HepG2 (cell line): ENCODE data around the gene NFKBIL1. TPM values are rescaled to one million over a fixed set of nuclear protein-coding genes. Genes with fewer than 3 reads are reported as not detected.

Experiments
- ATAC-seq: fragments of 200-7000 bp; cut with Tn5 transposase; 3 replicates; pipeline ENCODE4 v1.9.1; 2020; ENCODE audit warnings: mild to moderate bottlenecking, moderate library complexity
- BruUV-seq: library from RNA; stranded (reverse); fragments of 400-500 nt; replicated peaks from 2 replicates; lab custom pipeline; 2021; lab: Mats Ljungman, UMichigan
- CTCF ChIA-PET: fragments of 300-600 bp; formaldehyde crosslinking; extraction: SDS; loops from one replicate; lab custom pipeline; 2021; ENCODE audit warnings: low total read pairs, inconsistent platforms, low intra/inter-chr PET ratio; lab: Yijun Ruan, JAX
- POLR2A ChIA-PET: fragments of 350-600 bp; sonication (Branson Sonifier 250); formaldehyde crosslinking; loops from one replicate; lab custom pipeline; 2020; ENCODE audit warnings: antibody characterized with exemption, inconsistent platforms; lab: Yijun Ruan, JAX
- DNase-seq: peaks from one replicate; pipeline ENCODE4 v3.0.0-alpha.2; 2015; ENCODE audit warnings: low spot score
- FAIRE-seq: peaks from 3 replicates; lab custom pipeline; 2011; peaks lifted over from hg19 to GRCh38; lab: Jason Lieb, UNC
- H2AFZ ChIP-seq: one replicate; pipeline ENCODE4 v1.6.1; 2011; ENCODE audit warnings: low read length, inconsistent platforms
- H3K27ac ChIP-seq: fragments of 300-600 bp; 3 replicates; pipeline ENCODE4 v1.8.0; 2011; ENCODE audit warnings: mixed run types, mild to moderate bottlenecking, mixed read lengths, low read length, inconsistent platforms; ENCODE audit not compliant: insufficient read depth; ENCODE audit errors: extremely low read length
- H3K27me3 ChIP-seq, 2 experiments: fragments of 200-600 bp in 1 of 2; 2 replicates in 1 of 2; 3 replicates in 1 of 2; pipeline versions ENCODE4 v1.6.0 to v1.8.0; 2011; ENCODE audit warnings: low read length in 2 of 2, mild to moderate bottlenecking in 2 of 2, moderate library complexity in 2 of 2, inconsistent platforms in 1 of 2; ENCODE audit not compliant: insufficient read depth in 2 of 2, control insufficient read depth in 1 of 2
- H3K36me3 ChIP-seq, 2 experiments: fragments of 200-600 bp in 1 of 2; replicated peaks in 1 of 2; 2 replicates in 1 of 2; 3 replicates in 1 of 2; pipeline versions ENCODE4 v1.5.1 to v1.8.0; 2011; ENCODE audit warnings: low read length in 2 of 2, inconsistent platforms in 1 of 2; ENCODE audit not compliant: insufficient read depth in 2 of 2, control insufficient read depth in 1 of 2
- H3K4me1 ChIP-seq: 2 replicates; pipeline ENCODE4 v1.5.1; 2012; ENCODE audit warnings: low read length, inconsistent platforms; ENCODE audit not compliant: insufficient read depth
- H3K4me2 ChIP-seq: 2 replicates; pipeline ENCODE4 v1.6.0; 2011; ENCODE audit warnings: low read depth, low read length, inconsistent platforms
- H3K4me3 ChIP-seq, 3 experiments: fragments of 200-600 bp in 1 of 3; sonication (generic), shearing (Covaris generic) in 1 of 3; replicated peaks in 1 of 3; 2 replicates each; pipeline ENCODE4 v1.5.1; 2011 to 2016; ENCODE audit warnings: low read length in 3 of 3, inconsistent platforms in 2 of 3, low read depth in 2 of 3, mild to moderate bottlenecking in 2 of 3, control low read depth in 1 of 3, mixed read lengths in 1 of 3; ENCODE audit not compliant: insufficient read depth in 1 of 3
- H3K79me2 ChIP-seq: one replicate; pipeline ENCODE4 v1.6.1; 2011; ENCODE audit warnings: low read length, inconsistent platforms; ENCODE audit not compliant: insufficient read depth
- H3K9ac ChIP-seq: 2 replicates; pipeline ENCODE4 v1.6.0; 2011; ENCODE audit warnings: mild to moderate bottlenecking, low read depth, low read length, inconsistent platforms; ENCODE audit not compliant: insufficient read depth
- H3K9me3 ChIP-seq: 2 replicates; pipeline ENCODE4 v1.5.1; 2012; ENCODE audit warnings: mild to moderate bottlenecking, low read length
- H4K20me1 ChIP-seq: 2 replicates; pipeline ENCODE4 v1.6.0; 2011; ENCODE audit warnings: inconsistent platforms, mild to moderate bottlenecking, low read length, moderate library complexity; ENCODE audit not compliant: insufficient read depth
- BCL6 ChIP-seq: IDR thresholded peaks from 2 replicates; pipeline ENCODE4 v1.6.1; 2016; ENCODE audit warnings: missing genetic modification reagents, missing compliant biosample characterization
- CTCF ChIP-seq: sonication (generic); formaldehyde crosslinking; IDR thresholded peaks from 2 replicates; pipeline ENCODE4 v1.5.0; 2020; ENCODE audit warnings: mild to moderate bottlenecking, missing genetic modification reagents, moderate library complexity
- KLF16 ChIP-seq, 2 experiments: sonication (generic) in 1 of 2; formaldehyde crosslinking in 1 of 2; IDR thresholded peaks; 2 replicates each; pipeline versions ENCODE4 v1.6.1 to v1.8.0; 2016 to 2023; ENCODE audit warnings: missing genetic modification reagents in 2 of 2, missing compliant biosample characterization in 1 of 2
- NFKBIZ ChIP-seq: IDR thresholded peaks from 2 replicates; pipeline ENCODE4 v1.6.1; 2018; ENCODE audit warnings: missing genetic modification reagents, missing compliant biosample characterization
- PBX3 ChIP-seq: sonication (generic); formaldehyde crosslinking; IDR thresholded peaks from 2 replicates; pipeline ENCODE4 v1.8.1; 2023; ENCODE audit warnings: missing genetic modification reagents, inconsistent platforms, borderline replicate concordance
- SMC3 ChIP-seq: IDR thresholded peaks from 2 replicates; pipeline ENCODE4 v1.6.1; 2011; ENCODE audit warnings: low read length, improper control_type of control experiment
- STAG1 ChIP-seq: sonication (generic); formaldehyde crosslinking; IDR thresholded peaks from 2 replicates; pipeline ENCODE4 v1.4.0; 2020; ENCODE audit warnings: missing genetic modification reagents
- ZFYVE20 ChIP-seq: sonication (generic); formaldehyde crosslinking; IDR thresholded peaks from 2 replicates; pipeline ENCODE4 v1.8.0; 2023; ENCODE audit warnings: low read depth, mild to moderate bottlenecking, moderate library complexity, missing genetic modification reagents, borderline replicate concordance
- WGBS: methylation state at CpG from one replicate; pipeline ENCODE4 v1.1.6; 2017; ENCODE audit warnings: low lambda C conversion rate; 5-methylcytosine and 5-hydroxymethylcytosine counted together
- in situ Hi-C: cut with HindIII; loops from 2 replicates; pipeline ENCODE4 v1.10.0; 2017; ENCODE audit warnings: low pct_unique_long_range_greater_than_20kb; ENCODE audit not compliant: extremely low pct_ligation_motif_present
- intact Hi-C: fragments of 100-400 bp; cut with micrococcal nuclease; formaldehyde crosslinking; loops from one replicate; pipeline ENCODE4 v1.10.0; 2022; ENCODE audit not compliant: unreplicated experiment
- polyA plus RNA-seq, 8 experiments: library from polyadenylated mRNA; depleted of rRNA in 3 of 8; stranded (reverse) in 7 of 8; unstranded in 1 of 8; fragments of >200 nt; fragmentation: Illumina TruSeq in 4 of 8; extraction: Trizol in 4 of 8; gene quantifications; 2 replicates each; pipeline versions ENCODE4 v1.2.1 to v1.2.3, GENCODE V29; 2011 to 2016; ENCODE audit warnings: low read depth in 4 of 8, missing spikeins in 1 of 8, mixed read lengths in 1 of 8; ENCODE audit not compliant: insufficient read depth in 1 of 8
- total RNA-seq, 5 experiments: library from RNA; depleted of rRNA; stranded (reverse); fragments of >200 nt; fragmentation: Illumina TruSeq; extraction: Trizol; gene quantifications; 2 replicates each; pipeline ENCODE4 v1.2.3, GENCODE V29; 2016; ENCODE audit warnings: low read depth in 1 of 5
- TF ChIP-seq, protein P1 (sequence below): sonication (generic); formaldehyde crosslinking; IDR thresholded peaks from 2 replicates; pipeline ENCODE4 v1.5.0; 2020; ENCODE audit warnings: missing genetic modification reagents, mild to moderate bottlenecking, borderline replicate concordance
- TF ChIP-seq, protein P2 (sequence below): IDR thresholded peaks from 2 replicates; pipeline ENCODE4 v1.6.1; 2016; ENCODE audit warnings: missing compliant biosample characterization, missing genetic modification reagents, borderline replicate concordance
- TF ChIP-seq, protein P3 (sequence below): fragments of 450-650 bp; IDR thresholded peaks from 2 replicates; pipeline ENCODE4 v1.6.1; 2017
- TF ChIP-seq, protein P4 (sequence below): sonication (generic); formaldehyde crosslinking; IDR thresholded peaks from 2 replicates; pipeline ENCODE4 v1.5.0; 2020; ENCODE audit warnings: mild to moderate bottlenecking, missing genetic modification reagents

NFKBIL1 gene
- total and polyA plus RNA-seq, 2 of the 13 experiments (the other 11 are each of a cell fraction or from before 2014, with no cell fraction given): 9.7 to 19.5 TPM

DNA sequence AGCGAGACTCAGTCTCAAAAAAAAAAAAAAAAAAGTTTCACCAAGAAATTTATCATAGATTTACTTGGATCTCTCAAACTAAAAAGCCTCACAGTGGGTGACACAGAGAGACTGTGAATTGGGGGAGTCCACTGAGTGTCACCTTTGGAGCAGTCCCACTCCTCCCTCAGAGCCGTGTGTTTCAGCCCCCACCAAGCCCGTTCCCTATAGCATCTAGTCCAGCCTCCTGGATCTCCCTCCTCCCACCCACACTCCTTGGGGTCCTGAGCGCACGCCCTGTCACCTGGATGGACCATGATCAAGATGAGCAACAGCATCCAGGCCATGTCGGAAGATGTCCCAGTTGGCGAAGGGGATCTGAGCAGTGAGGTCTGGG lies 45.0 kb downstream of the NFKBIL1 start (continued):
- TF ChIP-seq PBX3 (CRISPR knock-in tag) (no peak), BCL6 (CRISPR knock-in tag) (no peak)
- TF ChIP-seq, protein P1, sequence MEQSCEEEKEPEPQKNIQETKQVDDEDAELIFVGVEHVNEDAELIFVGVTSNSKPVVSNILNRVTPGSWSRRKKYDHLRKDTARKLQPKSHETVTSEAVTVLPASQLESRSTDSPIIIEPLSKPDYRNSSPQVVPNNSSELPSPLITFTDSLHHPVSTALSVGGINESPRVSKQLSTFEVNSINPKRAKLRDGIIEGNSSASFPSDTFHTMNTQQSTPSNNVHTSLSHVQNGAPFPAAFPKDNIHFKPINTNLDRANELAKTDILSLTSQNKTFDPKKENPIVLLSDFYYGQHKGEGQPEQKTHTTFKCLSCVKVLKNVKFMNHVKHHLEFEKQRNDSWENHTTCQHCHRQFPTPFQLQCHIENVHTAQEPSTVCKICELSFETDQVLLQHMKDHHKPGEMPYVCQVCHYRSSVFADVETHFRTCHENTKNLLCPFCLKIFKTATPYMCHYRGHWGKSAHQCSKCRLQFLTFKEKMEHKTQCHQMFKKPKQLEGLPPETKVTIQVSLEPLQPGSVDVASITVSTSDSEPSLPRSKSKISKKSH (CRISPR knock-in tag): no peak
- TF ChIP-seq, all 625 proteins: peak for 0

GRCh38 chr6:31597006-31597405 lies 49.6 kb downstream of the NFKBIL1 start:
- Histone ChIP-seq H3K9me3 (no peaks in the 10 kb centered on the region), H3K79me2 (no peaks in the 10 kb centered on the region), H3K4me3 (no peak overlapping the region), H3K9ac (no peak overlapping the region), H3K4me2 (no peak overlapping the region), H3K36me3 (no peaks in the 10 kb centered on the region), H3K4me1 (peaks cover 19% of the 10 kb centered on the region), H3K27me3 (peaks cover 0 to 3% of the 10 kb centered on the region in 2 experiments; a peak in 1 of 5 replicates), H3K27ac (no peak overlapping the region), H2AFZ (no peak overlapping the region), H4K20me1 (no peaks in the 10 kb centered on the region)
- POLR2A ChIA-PET: interaction anchor here (1.9 to 3.4 kb wide), 3 partner anchors 50 to 59 kb away, joined by 17 to 36 read pairs (median 30); partner anchors contain the start of genes APOM, ATP6V1G2, DDX39B and NFKBIL1
- BruUV-seq: no TSS peak
- DNase-seq (peak; percentile 61), FAIRE-seq (peak; percentile 43), ATAC-seq (peak; percentile 68)
- intact Hi-C loops: loop anchor here (1.0 kb wide), 1 partner anchor 46 kb away; no protein-coding TSS in a partner anchor
- WGBS: 0% methylated on average over 2 of the region's 2 CpGs
- CTCF ChIA-PET: interaction anchor here (0.6 to 3.2 kb wide), 6 partner anchors 16 to 103 kb away, joined by 3 to 84 read pairs (median 4); partner anchors contain the start of genes ATP6V1G2, DDX39B, LTB and NFKBIL1
- in situ Hi-C loops: loop anchor here (5.0 kb wide), 1 partner anchor 50 kb away; the partner anchor contains the start of genes ATP6V1G2 and NFKBIL1
- peak; percentile 61 for TF ChIP-seq SMC3
- no peak for TF ChIP-seq ZFYVE20 (CRISPR knock-in tag)
- TF ChIP-seq STAG1 (CRISPR knock-in tag): peak; percentile 39; the same call in 1 of the 2 replicates
- 0 out of 4 replicates have a peak, but pooled peaks of 1 of the 2 experiments have one; percentile 27 for TF ChIP-seq KLF16 (CRISPR knock-in tag; IDR thresholded peaks at IDR 0.05)
- TF ChIP-seq, protein P2, sequence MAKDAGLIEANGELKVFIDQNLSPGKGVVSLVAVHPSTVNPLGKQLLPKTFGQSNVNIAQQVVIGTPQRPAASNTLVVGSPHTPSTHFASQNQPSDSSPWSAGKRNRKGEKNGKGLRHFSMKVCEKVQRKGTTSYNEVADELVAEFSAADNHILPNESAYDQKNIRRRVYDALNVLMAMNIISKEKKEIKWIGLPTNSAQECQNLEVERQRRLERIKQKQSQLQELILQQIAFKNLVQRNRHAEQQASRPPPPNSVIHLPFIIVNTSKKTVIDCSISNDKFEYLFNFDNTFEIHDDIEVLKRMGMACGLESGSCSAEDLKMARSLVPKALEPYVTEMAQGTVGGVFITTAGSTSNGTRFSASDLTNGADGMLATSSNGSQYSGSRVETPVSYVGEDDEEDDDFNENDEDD: no peak
- no peak for TF ChIP-seq NFKBIZ (CRISPR knock-in tag)
- TF ChIP-seq CTCF (CRISPR knock-in tag): peak; percentile 68
- TF ChIP-seq, protein P3, sequence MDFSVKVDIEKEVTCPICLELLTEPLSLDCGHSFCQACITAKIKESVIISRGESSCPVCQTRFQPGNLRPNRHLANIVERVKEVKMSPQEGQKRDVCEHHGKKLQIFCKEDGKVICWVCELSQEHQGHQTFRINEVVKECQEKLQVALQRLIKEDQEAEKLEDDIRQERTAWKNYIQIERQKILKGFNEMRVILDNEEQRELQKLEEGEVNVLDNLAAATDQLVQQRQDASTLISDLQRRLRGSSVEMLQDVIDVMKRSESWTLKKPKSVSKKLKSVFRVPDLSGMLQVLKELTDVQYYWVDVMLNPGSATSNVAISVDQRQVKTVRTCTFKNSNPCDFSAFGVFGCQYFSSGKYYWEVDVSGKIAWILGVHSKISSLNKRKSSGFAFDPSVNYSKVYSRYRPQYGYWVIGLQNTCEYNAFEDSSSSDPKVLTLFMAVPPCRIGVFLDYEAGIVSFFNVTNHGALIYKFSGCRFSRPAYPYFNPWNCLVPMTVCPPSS: no peak
- TF ChIP-seq, protein P4, sequence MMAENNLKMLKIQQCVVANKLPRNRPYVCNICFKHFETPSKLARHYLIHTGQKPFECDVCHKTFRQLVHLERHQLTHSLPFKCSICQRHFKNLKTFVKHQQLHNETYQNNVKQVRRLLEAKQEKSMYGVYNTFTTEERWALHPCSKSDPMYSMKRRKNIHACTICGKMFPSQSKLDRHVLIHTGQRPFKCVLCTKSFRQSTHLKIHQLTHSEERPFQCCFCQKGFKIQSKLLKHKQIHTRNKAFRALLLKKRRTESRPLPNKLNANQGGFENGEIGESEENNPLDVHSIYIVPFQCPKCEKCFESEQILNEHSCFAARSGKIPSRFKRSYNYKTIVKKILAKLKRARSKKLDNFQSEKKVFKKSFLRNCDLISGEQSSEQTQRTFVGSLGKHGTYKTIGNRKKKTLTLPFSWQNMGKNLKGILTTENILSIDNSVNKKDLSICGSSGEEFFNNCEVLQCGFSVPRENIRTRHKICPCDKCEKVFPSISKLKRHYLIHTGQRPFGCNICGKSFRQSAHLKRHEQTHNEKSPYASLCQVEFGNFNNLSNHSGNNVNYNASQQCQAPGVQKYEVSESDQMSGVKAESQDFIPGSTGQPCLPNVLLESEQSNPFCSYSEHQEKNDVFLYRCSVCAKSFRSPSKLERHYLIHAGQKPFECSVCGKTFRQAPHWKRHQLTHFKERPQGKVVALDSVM (CRISPR knock-in tag): peak; percentile 83
